ENCODE data around the gene SYNRG.
"Not testable (repeated sequence)": the region's sequence is repeated elsewhere in the genome, so short reads cannot be mapped to it uniquely, and the experiment has no call there.

SYNRG gene

DNA sequence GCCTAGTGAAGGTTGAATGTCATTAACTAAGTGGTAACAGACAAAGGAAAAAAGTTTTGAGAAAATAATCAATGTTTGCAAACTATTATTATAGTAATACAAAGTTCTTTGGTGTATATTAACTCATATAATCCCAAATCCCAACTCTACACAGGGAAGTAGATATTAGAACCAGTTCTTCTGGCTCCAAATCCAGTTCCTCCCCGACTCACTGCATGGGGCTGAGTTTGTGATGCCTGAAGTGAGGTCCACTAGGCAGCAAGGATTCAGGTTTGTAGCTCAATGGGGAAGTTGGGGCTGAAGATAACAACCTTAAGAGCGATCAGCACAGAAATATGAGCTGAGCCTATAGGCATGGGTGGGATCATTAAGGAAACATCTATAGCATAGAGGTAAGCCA is 5.6 kb upstream of the SYNRG start:
- DNase-seq (ENCODE audit: low read depth): no peak
- no peak overlapping the region for H3K4me3 ChIP-seq (ENCODE audit: low read depth, low read length)
- in situ Hi-C loops (cut with HindIII; ENCODE audit: low sequenced_read_pairs): no loop called here
- no peak for TF ChIP-seq CTCF (IDR thresholded peaks at IDR 0.05; ENCODE audit: low read depth, low read length, missing control alignments)

GRCh38 chr17:37614391-37614790 is 5.2 kb upstream of the SYNRG start:
- no peak for TF ChIP-seq CTCF (IDR thresholded peaks at IDR 0.05; ENCODE audit: low read depth, low read length, missing control alignments)
- no peak overlapping the region for H3K4me3 ChIP-seq (ENCODE audit: low read depth, low read length)
- in situ Hi-C loops (cut with HindIII; ENCODE audit: low sequenced_read_pairs): no loop called here
- no peak for DNase-seq (ENCODE audit: low read depth)

GRCh38 chr17:37610971-37611370 is 1.8 kb upstream of the SYNRG start:
- no peak for DNase-seq (ENCODE audit: low read depth)
- TF ChIP-seq CTCF (IDR thresholded peaks at IDR 0.05; ENCODE audit: low read depth, low read length, missing control alignments): no peak
- in situ Hi-C loops (cut with HindIII; ENCODE audit: low sequenced_read_pairs): no loop called here
- no peak overlapping the region for H3K4me3 ChIP-seq (ENCODE audit: low read depth, low read length)

- DNase-seq (ENCODE audit: low read depth); in situ Hi-C loops (cut with HindIII; ENCODE audit: low sequenced_read_pairs): not testable (repeated sequence)
- H3K4me3 ChIP-seq (ENCODE audit: low read depth, low read length): peak overlapping the region; percentile 87
Measured at GRCh38 chr17:37610041-37610420, 813 bp upstream of the SYNRG start.

- TF ChIP-seq CTCF (IDR thresholded peaks at IDR 0.05; ENCODE audit: low read depth, low read length, missing control alignments): no peak
- no peak for DNase-seq (ENCODE audit: low read depth)
- H3K4me3 ChIP-seq (ENCODE audit: low read depth, low read length): peak overlapping the region; percentile 87
- in situ Hi-C loops (cut with HindIII; ENCODE audit: low sequenced_read_pairs): no loop called here
Measured at GRCh38 chr17:37608351-37609169, 658 bp downstream of the SYNRG start.

DNA sequence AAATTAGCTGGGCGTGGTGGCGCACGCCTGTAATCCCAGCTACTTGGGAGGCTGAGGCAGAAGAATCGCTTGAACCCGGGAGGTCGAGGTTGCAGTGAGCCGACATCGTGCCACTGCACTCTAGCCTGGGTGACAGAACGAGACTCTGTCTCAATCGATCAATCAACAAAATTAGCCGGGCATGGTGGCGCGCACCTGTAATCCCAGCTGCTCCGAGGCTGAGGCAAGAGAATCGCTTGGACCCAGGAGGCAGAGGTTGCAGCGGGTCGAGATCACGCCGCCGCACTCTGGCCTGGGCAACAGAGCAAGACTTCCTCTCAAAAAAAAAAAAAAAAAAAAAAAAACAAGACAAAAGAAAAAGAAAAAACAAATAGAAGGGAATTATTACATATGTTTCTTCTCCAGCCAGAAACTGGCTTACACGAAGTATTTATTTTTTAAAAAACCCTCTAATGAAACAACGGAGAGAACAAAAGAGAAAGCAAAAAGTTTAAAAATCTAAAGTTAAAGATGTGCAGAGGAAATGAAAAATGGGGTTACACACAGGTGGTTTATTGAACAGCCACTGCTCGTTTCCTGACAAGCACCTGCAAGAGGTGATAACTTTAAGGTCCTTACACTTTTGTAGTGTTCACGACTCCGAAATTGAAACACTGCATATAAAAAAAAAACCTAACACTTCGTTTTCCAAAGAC is 1.4 kb downstream of the SYNRG start:
- no peak for DNase-seq (ENCODE audit: low read depth)
- no peak for TF ChIP-seq CTCF (IDR thresholded peaks at IDR 0.05; ENCODE audit: low read depth, low read length, missing control alignments)
- in situ Hi-C loops (cut with HindIII; ENCODE audit: low sequenced_read_pairs): no loop called here
- H3K4me3 ChIP-seq (ENCODE audit: low read depth, low read length): peak overlapping the region; percentile 87
